ENCODE measurements around the gene NOTUM. TPM values are rescaled to one million over a fixed set of nuclear protein-coding genes. Genes with fewer than 3 reads are reported as not detected.
A peak's percentile ranks its signal among the peaks of the same experiment; 100 is the strongest.

The NOTUM gene
- total and polyA plus RNA-seq, 9 of the 15 experiments (the other 6 are each of a cell fraction or from before 2014, with no cell fraction given): 0.03 to 14.0 (median 4.1) TPM

GRCh38 chr17:81909966-81910839 lies 50.8 kb downstream of the NOTUM start (continued):
- TF ChIP-seq, protein P1, sequence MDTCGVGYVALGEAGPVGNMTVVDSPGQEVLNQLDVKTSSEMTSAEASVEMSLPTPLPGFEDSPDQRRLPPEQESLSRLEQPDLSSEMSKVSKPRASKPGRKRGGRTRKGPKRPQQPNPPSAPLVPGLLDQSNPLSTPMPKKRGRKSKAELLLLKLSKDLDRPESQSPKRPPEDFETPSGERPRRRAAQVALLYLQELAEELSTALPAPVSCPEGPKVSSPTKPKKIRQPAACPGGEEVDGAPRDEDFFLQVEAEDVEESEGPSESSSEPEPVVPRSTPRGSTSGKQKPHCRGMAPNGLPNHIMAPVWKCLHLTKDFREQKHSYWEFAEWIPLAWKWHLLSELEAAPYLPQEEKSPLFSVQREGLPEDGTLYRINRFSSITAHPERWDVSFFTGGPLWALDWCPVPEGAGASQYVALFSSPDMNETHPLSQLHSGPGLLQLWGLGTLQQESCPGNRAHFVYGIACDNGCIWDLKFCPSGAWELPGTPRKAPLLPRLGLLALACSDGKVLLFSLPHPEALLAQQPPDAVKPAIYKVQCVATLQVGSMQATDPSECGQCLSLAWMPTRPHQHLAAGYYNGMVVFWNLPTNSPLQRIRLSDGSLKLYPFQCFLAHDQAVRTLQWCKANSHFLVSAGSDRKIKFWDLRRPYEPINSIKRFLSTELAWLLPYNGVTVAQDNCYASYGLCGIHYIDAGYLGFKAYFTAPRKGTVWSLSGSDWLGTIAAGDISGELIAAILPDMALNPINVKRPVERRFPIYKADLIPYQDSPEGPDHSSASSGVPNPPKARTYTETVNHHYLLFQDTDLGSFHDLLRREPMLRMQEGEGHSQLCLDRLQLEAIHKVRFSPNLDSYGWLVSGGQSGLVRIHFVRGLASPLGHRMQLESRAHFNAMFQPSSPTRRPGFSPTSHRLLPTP (IDR thresholded peaks at IDR 0.05; ENCODE audit: borderline replicate concordance, extremely low read depth, insufficient read length): no peak
- TF ChIP-seq ETV6 (IDR thresholded peaks at IDR 0.05; ENCODE audit: borderline replicate concordance in 1 of 2, low read depth in 2 of 2, low read length in 1 of 2) (no peak), ETV6 (CRISPR knock-in tag; IDR thresholded peaks at IDR 0.05; ENCODE audit: borderline replicate concordance) (0 out of 2 replicates have a peak, but pooled peaks have one; percentile 23), RFX7 (CRISPR knock-in tag; IDR thresholded peaks at IDR 0.05) (no peak), SP1 (CRISPR knock-in tag; IDR thresholded peaks at IDR 0.05) (peak; percentile 56; the same call in 1 of the 2 replicates), ZFX (CRISPR knock-in tag; IDR thresholded peaks at IDR 0.05) (peak; percentile 10; the same call in 1 of the 2 replicates), RCOR1 (IDR thresholded peaks at IDR 0.05; ENCODE audit: borderline replicate concordance in 1 of 2, low read depth in 2 of 2, low read length in 2 of 2) (peak in 1 of 2 experiments; percentile 50; a peak in 2 of 4 replicates), EHMT2 (IDR thresholded peaks at IDR 0.05) (no peak), ZBTB40 (IDR thresholded peaks at IDR 0.05) (no peak), ZBTB40 (CRISPR knock-in tag; IDR thresholded peaks at IDR 0.05) (no peak), DIDO1 (tag; IDR thresholded peaks at IDR 0.05; ENCODE audit: low read depth) (peak; percentile 40; the same call in 1 of the 2 replicates), POLR2A (conservative IDR thresholded peaks at IDR 0.05) (0 out of 2 replicates have a peak, but pooled peaks have one; percentile 17), HDAC1 (IDR thresholded peaks at IDR 0.05) (peak in 1 of 2 experiments; percentile 62; a peak in 1 of 4 replicates)
- TF ChIP-seq, protein P2, sequence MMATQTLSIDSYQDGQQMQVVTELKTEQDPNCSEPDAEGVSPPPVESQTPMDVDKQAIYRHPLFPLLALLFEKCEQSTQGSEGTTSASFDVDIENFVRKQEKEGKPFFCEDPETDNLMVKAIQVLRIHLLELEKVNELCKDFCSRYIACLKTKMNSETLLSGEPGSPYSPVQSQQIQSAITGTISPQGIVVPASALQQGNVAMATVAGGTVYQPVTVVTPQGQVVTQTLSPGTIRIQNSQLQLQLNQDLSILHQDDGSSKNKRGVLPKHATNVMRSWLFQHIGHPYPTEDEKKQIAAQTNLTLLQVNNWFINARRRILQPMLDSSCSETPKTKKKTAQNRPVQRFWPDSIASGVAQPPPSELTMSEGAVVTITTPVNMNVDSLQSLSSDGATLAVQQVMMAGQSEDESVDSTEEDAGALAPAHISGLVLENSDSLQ (IDR thresholded peaks at IDR 0.05): no peak
